GM12878 (cell line): ENCODE data around the gene ITPKB. TPM values are rescaled to one million over a fixed set of nuclear protein-coding genes. Genes with fewer than 3 reads are reported as not detected.

Experiments used
- ATAC-seq: fragments of 200-7000 bp; cut with Tn5 transposase; 3 replicates; pipeline ENCODE4 v1.9.1; 2020; ENCODE audit warnings: mild to moderate bottlenecking, moderate library complexity
- BruUV-seq: library from RNA; stranded (reverse); fragments of 400-500 nt; replicated peaks from 2 replicates; lab custom pipeline; 2021; lab: Mats Ljungman, UMichigan
- CTCF ChIA-PET: fragments of 300-600 bp; sonication (Branson Sonifier 250); formaldehyde crosslinking; extraction: SDS; loops from one replicate; lab custom pipeline; 2021; ENCODE audit warnings: inconsistent platforms; lab: Yijun Ruan, JAX
- POLR2A ChIA-PET: fragments of 350-600 bp; formaldehyde crosslinking; extraction: SDS; loops from one replicate; lab custom pipeline; 2021; ENCODE audit warnings: inconsistent platforms; lab: Charles Lee
- RAD21 ChIA-PET: fragments of 300-600 bp; sonication (Branson Sonifier 250); formaldehyde crosslinking; loops from one replicate; lab custom pipeline; 2023; ENCODE audit warnings: antibody characterized with exemption; ENCODE audit not compliant: unreplicated experiment; lab: Charles Lee
- SMC1A ChIA-PET: fragments of 300-600 bp; sonication (Branson Sonifier 250); formaldehyde crosslinking; loops from one replicate; lab custom pipeline; 2023; ENCODE audit not compliant: unreplicated experiment, uncharacterized antibody; lab: Charles Lee
- DNase-seq: peaks from one replicate; pipeline ENCODE4 v3.0.0-alpha.2; 2011; ENCODE audit warnings: low read depth, low spot score
- FAIRE-seq: peaks from 3 replicates; lab custom pipeline; 2011; peaks lifted over from hg19 to GRCh38; lab: Jason Lieb, UNC
- H2AFZ ChIP-seq: 2 replicates; pipeline ENCODE4 v1.6.0; 2011; ENCODE audit warnings: low read depth, low read length, control low read depth; ENCODE audit not compliant: control insufficient read depth
- H3K27ac ChIP-seq: 2 replicates; pipeline ENCODE4 v1.5.1; 2011; ENCODE audit warnings: control low read depth; ENCODE audit not compliant: control insufficient read depth, insufficient read depth
- H3K27me3 ChIP-seq, 2 experiments: replicated peaks in 1 of 2; 2 replicates each; pipeline versions ENCODE4 v1.6.0 to v1.6.1; 2011; ENCODE audit warnings: low read length in 1 of 2; ENCODE audit not compliant: control insufficient read depth in 2 of 2, insufficient read depth in 2 of 2
- H3K36me3 ChIP-seq, 2 experiments: 2 replicates each; pipeline ENCODE4 v1.5.1; 2011; ENCODE audit warnings: low read length in 1 of 2; ENCODE audit not compliant: control insufficient read depth in 2 of 2, insufficient read depth in 2 of 2
- H3K4me1 ChIP-seq: 2 replicates; pipeline ENCODE4 v1.6.1; 2011; ENCODE audit warnings: mild to moderate bottlenecking, low read length, moderate library complexity, mixed read lengths; ENCODE audit not compliant: control insufficient read depth, insufficient read depth
- H3K4me2 ChIP-seq: 2 replicates; pipeline ENCODE4 v1.6.0; 2011; ENCODE audit warnings: control low read depth; ENCODE audit not compliant: control insufficient read depth, insufficient read depth
- H3K4me3 ChIP-seq: fragments of 200-600 bp; sonication (generic); 2 replicates; pipeline ENCODE4 v1.5.1; 2016
- H3K79me2 ChIP-seq: 2 replicates; pipeline ENCODE4 v1.6.0; 2011; ENCODE audit warnings: low read length; ENCODE audit not compliant: control insufficient read depth, insufficient read depth
- H3K9ac ChIP-seq: 2 replicates; pipeline ENCODE4 v1.8.0; 2011; ENCODE audit warnings: low read length, control low read depth, mixed read lengths; ENCODE audit not compliant: control insufficient read depth, insufficient read depth
- H3K9me3 ChIP-seq: replicated peaks from 3 replicates; pipeline ENCODE4 v1.5.1; 2011; ENCODE audit warnings: mild to moderate bottlenecking, low read length; ENCODE audit not compliant: control insufficient read depth, insufficient read depth
- H4K20me1 ChIP-seq: 2 replicates; pipeline ENCODE4 v1.6.0; 2011; ENCODE audit not compliant: control insufficient read depth, insufficient read depth
- CEBPB ChIP-seq, 2 experiments: fragments of 150-350 bp in 1 of 2; IDR thresholded peaks; 2 replicates each; pipeline ENCODE4 v1.6.1; 2012 to 2014; ENCODE audit warnings: low read depth in 2 of 2, low read length in 2 of 2, borderline replicate concordance in 1 of 2, inconsistent platforms in 1 of 2
- EED ChIP-seq: sonication (generic); IDR thresholded peaks from 2 replicates; pipeline ENCODE4 v1.6.1; 2016; ENCODE audit warnings: antibody characterized with exemption, low read depth
- NRF1 ChIP-seq: conservative IDR thresholded peaks from 2 replicates; pipeline ENCODE4 v1.6.1; 2011; ENCODE audit warnings: mild to moderate bottlenecking, low read depth, low read length, improper control_type of control experiment
- TARDBP ChIP-seq: IDR thresholded peaks from 2 replicates; pipeline ENCODE4 v1.6.1; 2016; ENCODE audit warnings: borderline replicate concordance
- whole genome bisulfite sequencing: methylation state at CpG from one replicate; pipeline ENCODE4 v1.1.6; 2016; ENCODE audit warnings: low lambda C conversion rate; ENCODE audit not compliant: insufficient replicate concordance, insufficient coverage; ENCODE audit errors: missing lambda C conversion rate; 5-methylcytosine and 5-hydroxymethylcytosine counted together
- in situ Hi-C: fragments of 300-500 bp; cut with MboI; formaldehyde crosslinking; loops from 9 replicates; pipeline ENCODE4 v1.14.3; 2018; ENCODE audit warnings: mixed read lengths
- intact Hi-C: fragments of 100-400 bp; cut with micrococcal nuclease; formaldehyde crosslinking; loops from one replicate; pipeline ENCODE4 v1.14.2; 2022; ENCODE audit not compliant: unreplicated experiment
- polyA plus RNA-seq, 11 experiments: library from polyadenylated mRNA; depleted of rRNA in 4 of 11; unstranded in 6 of 11; stranded (reverse) in 5 of 11; fragments of >200 nt; fragmentation: Nextera tagmentation in 4 of 11; fragmentation: Illumina TruSeq in 1 of 11; extraction: Ambion mirVana in 4 of 11; extraction: Trizol in 1 of 11; gene quantifications; 1 replicate in 1 of 11; 2 replicates in 10 of 11; pipeline versions ENCODE4 v1.2.1 to v1.2.3, GENCODE V29; 2011 to 2016; ENCODE audit warnings: inconsistent platforms in 2 of 11, missing spikeins in 2 of 11, low read depth in 1 of 11
- total RNA-seq, 4 experiments: library from RNA; depleted of rRNA in 3 of 4; stranded (reverse); fragments of >200 nt in 3 of 4; fragmentation: Illumina TruSeq in 1 of 4; extraction: Trizol in 1 of 4; gene quantifications; 2 replicates each; pipeline versions ENCODE4 v1.2.1 to v1.2.3, GENCODE V29; 2013 to 2021

The ITPKB gene
- total and polyA plus RNA-seq, 10 of the 15 experiments (the other 5 are each of a cell fraction or from before 2014, with no cell fraction given): 1.3 to 38.7 (median 12.9) TPM

DNA sequence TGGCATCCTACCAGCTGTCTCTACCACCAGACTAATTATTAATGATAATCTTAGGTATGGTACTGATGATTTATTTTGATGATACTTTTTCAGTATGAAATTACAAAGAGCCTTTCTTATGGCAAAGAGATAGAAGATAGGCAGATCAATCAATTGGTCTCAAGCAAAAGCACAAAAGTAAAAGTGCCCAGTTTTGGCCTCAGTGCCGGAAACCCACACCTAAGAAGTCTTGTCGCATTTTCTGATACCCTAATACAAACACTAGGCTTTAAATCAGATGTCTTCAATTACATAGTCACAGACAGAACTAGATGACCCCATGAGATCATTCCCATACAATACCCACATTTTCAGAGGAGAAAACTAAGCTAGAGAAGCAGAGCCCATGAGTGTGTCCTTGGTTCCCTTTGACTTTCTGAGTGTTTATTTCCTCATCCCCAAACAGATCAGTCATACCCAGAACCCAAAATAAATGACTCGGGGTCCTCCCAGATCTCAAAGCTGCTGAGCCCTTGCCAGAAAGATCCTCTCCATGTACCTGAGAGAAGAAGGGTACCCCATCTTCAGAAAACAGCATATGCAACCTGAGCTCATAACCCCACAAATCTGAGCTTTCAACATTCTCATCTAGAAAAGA is 7.7 kb downstream of the ITPKB start:
- intact Hi-C loops (loop anchor here (10.0 kb wide), 1 partner anchor 327 kb away; the partner anchor contains the start of gene PARP1), in situ Hi-C loops (loop anchor here (10.0 kb wide), 1 partner anchor 93 kb away; no protein-coding TSS in a partner anchor)
- Histone ChIP-seq H3K9ac (peak overlapping the region; percentile 24; the same call in 1 of the 2 replicates), H3K27ac (peak overlapping the region; percentile 45), H3K27me3 (no peaks in the 10 kb centered on the region), H3K4me3 (peak overlapping the region; percentile 65), H2AFZ (no peak overlapping the region), H4K20me1 (no peaks in the 10 kb centered on the region; the same call in 1 of the 2 replicates), H3K9me3 (no peaks in the 10 kb centered on the region), H3K36me3 (peaks cover 0 to 24% of the 10 kb centered on the region in 2 experiments), H3K4me2 (peak overlapping the region; percentile 85), H3K79me2 (peaks cover 96% of the 10 kb centered on the region), H3K4me1 (peaks cover 36% of the 10 kb centered on the region)
- DNase-seq (no peak), FAIRE-seq (no peak), ATAC-seq (peak; percentile 13)
- CTCF ChIA-PET: interaction anchor here (0.7 to 1.3 kb wide), 10 partner anchors 9 to 1758 kb away, joined by 3 to 6 read pairs (median 3); no protein-coding TSS in a partner anchor
- RAD21 ChIA-PET: interaction anchor here (0.6 to 3.5 kb wide), 11 partner anchors 9 to 95 kb away, joined by 3 to 17 read pairs (median 9); partner anchors contain the start of gene ITPKB
- SMC1A ChIA-PET: interaction anchor here (0.6 to 3.1 kb wide), 15 partner anchors 9 to 90 kb away, joined by 3 to 21 read pairs (median 4); partner anchors contain the start of gene ITPKB
- no TSS peak for BruUV-seq
- 14% methylated on average over 3 of the region's 3 CpGs for WGBS
- POLR2A ChIA-PET: interaction anchor here (0.7 to 3.0 kb wide), 13 partner anchors 8 to 621 kb away, joined by 3 to 20 read pairs (median 5); partner anchors contain the start of gene ITPKB
- TF ChIP-seq TARDBP (no peak), CEBPB (IDR thresholded peaks at IDR 0.05; ENCODE audit: borderline replicate concordance in 1 of 2, low read depth in 2 of 2, low read length in 2 of 2) (0 out of 4 replicates have a peak, but pooled peaks of 1 of the 2 experiments have one; percentile 29), NRF1 (no peak), EED (0 out of 2 replicates have a peak, but pooled peaks have one; percentile 14)
